ENCODE data around the gene ARMC3.
"Not testable (repeated sequence)": the region's sequence is repeated elsewhere in the genome, so short reads cannot be mapped to it uniquely, and the experiment has no call there.

ARMC3 gene

GRCh38 chr10:23048191-23048590 lies 120.3 kb downstream of the ARMC3 start:
- no peak for DNase-seq (ENCODE audit: low read depth in 2 of 2)

- no peak for DNase-seq (ENCODE audit: low read depth in 2 of 2)
Observed at GRCh38 chr10:23051278-23051677, 123.4 kb downstream of the ARMC3 start.

- DNase-seq (ENCODE audit: low read depth in 2 of 2), result no peak
Observed at GRCh38 chr10:23051855-23052331, 124.0 kb downstream of the ARMC3 start.

- DNase-seq (ENCODE audit: low read depth in 2 of 2), result no peak
Observed at GRCh38 chr10:23053036-23053435, 125.2 kb downstream of the ARMC3 start.

- DNase-seq (ENCODE audit: low read depth in 2 of 2), result no peak
Observed at GRCh38 chr10:23055424-23056185, 127.8 kb downstream of the ARMC3 start.

- DNase-seq (ENCODE audit: low read depth in 2 of 2), result no peak
Observed at GRCh38 chr10:23056186-23056579, 128.3 kb downstream of the ARMC3 start.

GRCh38 chr10:23058366-23058765 lies 130.5 kb downstream of the ARMC3 start:
- no peak for DNase-seq (ENCODE audit: low read depth in 2 of 2)

GRCh38 chr10:23060918-23061317 lies 133.1 kb downstream of the ARMC3 start:
- DNase-seq (ENCODE audit: low read depth in 2 of 2), result no peak

GRCh38 chr10:23063045-23063972 lies 135.5 kb downstream of the ARMC3 start:
- DNase-seq (ENCODE audit: low read depth in 2 of 2), result peak in 1 of 2 experiments; percentile 5

GRCh38 chr10:23063973-23064812 lies 136.3 kb downstream of the ARMC3 start:
- no peak for DNase-seq (ENCODE audit: low read depth in 2 of 2)

- DNase-seq (ENCODE audit: low read depth in 2 of 2), result not testable (repeated sequence)
Observed at GRCh38 chr10:23064813-23065114, 136.9 kb downstream of the ARMC3 start.

GRCh38 chr10:23065181-23065948 lies 137.5 kb downstream of the ARMC3 start:
- DNase-seq (ENCODE audit: low read depth in 2 of 2), result peak; percentile 26 to 39

- no peak for DNase-seq (ENCODE audit: low read depth in 2 of 2)
Observed at GRCh38 chr10:23067337-23067736, 139.5 kb downstream of the ARMC3 start.

GRCh38 chr10:23067939-23068775 lies 140.3 kb downstream of the ARMC3 start:
- peak; percentile 37 to 43 for DNase-seq (ENCODE audit: low read depth in 2 of 2)

- DNase-seq (ENCODE audit: low read depth in 2 of 2), result no peak
Observed at GRCh38 chr10:23069019-23069815, 141.4 kb downstream of the ARMC3 start.

GRCh38 chr10:23070092-23070912 lies 142.4 kb downstream of the ARMC3 start:
- not testable (repeated sequence) for DNase-seq (ENCODE audit: low read depth in 2 of 2)

GRCh38 chr10:23070913-23071218 lies 143.0 kb downstream of the ARMC3 start:
- no peak for DNase-seq (ENCODE audit: low read depth in 2 of 2)

GRCh38 chr10:23072593-23072992 lies 144.7 kb downstream of the ARMC3 start:
- not testable (repeated sequence) for DNase-seq (ENCODE audit: low read depth in 2 of 2)

- no peak for DNase-seq (ENCODE audit: low read depth in 2 of 2)
Observed at GRCh38 chr10:23073527-23073926, 145.7 kb downstream of the ARMC3 start.
